GM23338 (cell line): Measurements from ENCODE around the gene MET. TPM values are rescaled to one million over a fixed set of nuclear protein-coding genes. Genes with fewer than 3 reads are reported as not detected.
A peak's percentile ranks its signal among the peaks of the same experiment; 100 is the strongest.

Experiments used
- ATAC-seq: fragments of 200-7000 bp; cut with Tn5 transposase; 3 replicates; pipeline ENCODE4 v1.9.1; 2020
- DNase-seq: peaks from one replicate; pipeline ENCODE4 v3.0.0-alpha.2; 2015; ENCODE audit warnings: low spot score
- H2AFZ ChIP-seq: fragments of 200-600 bp; sonication (generic); 2 replicates; pipeline ENCODE4 v1.8.0; 2016; ENCODE audit warnings: antibody characterized with exemption, mild to moderate bottlenecking, moderate library complexity
- H3F3A ChIP-seq: fragments of 200-600 bp; sonication (generic); replicated peaks from 2 replicates; pipeline ENCODE4 v1.8.0; 2017; ENCODE audit warnings: antibody characterized with exemption, mixed run types, low read depth
- H3K27ac ChIP-seq: fragments of 200-600 bp; sonication (generic); 2 replicates; pipeline ENCODE4 v1.6.1; 2016; ENCODE audit warnings: low read depth
- H3K27me3 ChIP-seq: fragments of 200-600 bp; sonication (generic); 2 replicates; pipeline ENCODE4 v1.8.0; 2016; ENCODE audit warnings: mild to moderate bottlenecking, mixed run types, moderate library complexity; ENCODE audit not compliant: insufficient read depth
- H3K36me3 ChIP-seq: fragments of 200-600 bp; sonication (generic); 2 replicates; pipeline ENCODE4 v1.8.0; 2016; ENCODE audit warnings: mild to moderate bottlenecking; ENCODE audit not compliant: insufficient read depth
- H3K4me1 ChIP-seq: fragments of 200-600 bp; sonication (generic); 2 replicates; pipeline ENCODE4 v1.8.0; 2016; ENCODE audit warnings: mild to moderate bottlenecking, moderate library complexity; ENCODE audit not compliant: insufficient read depth
- H3K4me2 ChIP-seq: fragments of 200-600 bp; sonication (generic); 2 replicates; pipeline ENCODE4 v1.7.1; 2017; ENCODE audit warnings: mixed run types
- H3K4me3 ChIP-seq: fragments of 200-600 bp; sonication (generic); 2 replicates; pipeline ENCODE4 v1.6.1; 2016; ENCODE audit warnings: mixed run types
- H3K79me2 ChIP-seq: fragments of 200-600 bp; sonication (generic); replicated peaks from 2 replicates; pipeline ENCODE4 v1.8.0; 2017; ENCODE audit warnings: mild to moderate bottlenecking; ENCODE audit not compliant: insufficient read depth
- H3K9me2 ChIP-seq: fragments of 200-600 bp; sonication (generic); 2 replicates; pipeline ENCODE4 v1.8.0; 2017; ENCODE audit not compliant: insufficient read depth
- H4K20me1 ChIP-seq: fragments of 200-600 bp; sonication (generic); replicated peaks from 2 replicates; pipeline ENCODE4 v1.8.0; 2017; ENCODE audit warnings: mild to moderate bottlenecking; ENCODE audit not compliant: insufficient read depth
- H3K27ac Mint-ChIP-seq: 2 replicates; pipeline ENCODE4 v1.8.0; 2020; ENCODE audit warnings: inconsistent platforms, mild to moderate bottlenecking, moderate library complexity, mixed read lengths
- H3K27me3 Mint-ChIP-seq: 3 replicates; pipeline ENCODE4 v1.8.0; 2022; ENCODE audit warnings: low read depth, mild to moderate bottlenecking, moderate library complexity, mixed read lengths, inconsistent platforms; ENCODE audit not compliant: insufficient read depth, poor library complexity
- H3K36me3 Mint-ChIP-seq: 3 replicates; pipeline ENCODE4 v1.8.0; 2021; ENCODE audit warnings: low read depth, mild to moderate bottlenecking, inconsistent platforms, moderate library complexity, mixed read lengths
- H3K4me1 Mint-ChIP-seq: 3 replicates; pipeline ENCODE4 v1.8.0; 2020; ENCODE audit warnings: mild to moderate bottlenecking, inconsistent platforms, mixed read lengths
- H3K4me3 Mint-ChIP-seq: 3 replicates; pipeline ENCODE4 v1.8.0; 2021; ENCODE audit warnings: moderate library complexity, mild to moderate bottlenecking, inconsistent platforms, mixed read lengths
- H3K9me3 Mint-ChIP-seq: 3 replicates; pipeline ENCODE4 v1.8.0; 2020; ENCODE audit warnings: moderate library complexity, mild to moderate bottlenecking, inconsistent platforms, mixed read lengths
- CREB1 ChIP-seq: fragments of 250-450 bp; sonication (Bioruptor Pico); IDR thresholded peaks from 2 replicates; pipeline ENCODE4 v1.5.0; 2020; ENCODE audit warnings: low read depth, mild to moderate bottlenecking, moderate library complexity
- CTCF ChIP-seq, 2 experiments: fragments of 200-600 bp in 1 of 2; sonication (generic) in 1 of 2; conservative IDR thresholded peaks; 2 replicates each; pipeline versions ENCODE4 v1.5.1 to v1.6.1; 2016 to 2017; ENCODE audit warnings: antibody characterized with exemption in 2 of 2, low read depth in 2 of 2, mild to moderate bottlenecking in 2 of 2, moderate library complexity in 1 of 2
- ETS1 ChIP-seq: IDR thresholded peaks from 2 replicates; pipeline ENCODE4 v1.6.1; 2016; ENCODE audit warnings: antibody characterized with exemption
- EZH2 ChIP-seq: fragments of 200-600 bp; sonication (generic); IDR thresholded peaks from one replicate; pipeline ENCODE4 v1.8.0; 2017; ENCODE audit warnings: antibody characterized with exemption, mild to moderate bottlenecking, low read depth; ENCODE audit not compliant: unreplicated experiment
- EZH2phosphoT487 ChIP-seq: fragments of 200-600 bp; sonication (generic); IDR thresholded peaks from one replicate; pipeline ENCODE4 v1.8.1; 2018; ENCODE audit warnings: antibody characterized with exemption; ENCODE audit not compliant: unreplicated experiment
- JUNB ChIP-seq: IDR thresholded peaks from one replicate; pipeline ENCODE4 v1.6.1; 2016; ENCODE audit warnings: antibody characterized with exemption; ENCODE audit not compliant: unreplicated experiment
- NANOG ChIP-seq: IDR thresholded peaks from 2 replicates; pipeline ENCODE4 v1.6.1; 2016; ENCODE audit warnings: antibody characterized with exemption, borderline replicate concordance
- POLR2AphosphoS5 ChIP-seq: IDR thresholded peaks from 2 replicates; pipeline ENCODE4 v1.6.1; 2016; ENCODE audit warnings: antibody characterized with exemption, low read depth
- REST ChIP-seq: IDR thresholded peaks from one replicate; pipeline ENCODE4 v1.6.1; 2018; ENCODE audit warnings: antibody characterized with exemption; ENCODE audit not compliant: unreplicated experiment
- STAT1 ChIP-seq: IDR thresholded peaks from one replicate; pipeline ENCODE4 v1.6.1; 2016; ENCODE audit warnings: antibody characterized with exemption; ENCODE audit not compliant: unreplicated experiment
- ZNF114 ChIP-seq: fragments of 250-450 bp; sonication (Bioruptor Pico); IDR thresholded peaks from 2 replicates; pipeline ENCODE4 v1.5.0; 2020; ENCODE audit warnings: mild to moderate bottlenecking, moderate library complexity
- ZNF462 ChIP-seq: fragments of 250-450 bp; sonication (Bioruptor Pico); IDR thresholded peaks from 2 replicates; pipeline ENCODE4 v1.5.0; 2020; ENCODE audit warnings: mild to moderate bottlenecking, moderate library complexity
- polyA plus RNA-seq: library from polyadenylated mRNA; unstranded; fragments of >200 nt; fragmentation: Nextera tagmentation; extraction: Ambion mirVana; gene quantifications from 2 replicates; pipeline ENCODE4 v1.2.1, GENCODE V29; 2016
- total RNA-seq: library from RNA; depleted of rRNA; stranded (reverse); fragments of >200 nt; shearing (Covaris generic); gene quantifications from 2 replicates; pipeline ENCODE4 v1.2.3, GENCODE V29; 2014

The MET gene
- total and polyA plus RNA-seq, 2 experiments from 2014 or later = 4.8 to 23.1 TPM

DNA sequence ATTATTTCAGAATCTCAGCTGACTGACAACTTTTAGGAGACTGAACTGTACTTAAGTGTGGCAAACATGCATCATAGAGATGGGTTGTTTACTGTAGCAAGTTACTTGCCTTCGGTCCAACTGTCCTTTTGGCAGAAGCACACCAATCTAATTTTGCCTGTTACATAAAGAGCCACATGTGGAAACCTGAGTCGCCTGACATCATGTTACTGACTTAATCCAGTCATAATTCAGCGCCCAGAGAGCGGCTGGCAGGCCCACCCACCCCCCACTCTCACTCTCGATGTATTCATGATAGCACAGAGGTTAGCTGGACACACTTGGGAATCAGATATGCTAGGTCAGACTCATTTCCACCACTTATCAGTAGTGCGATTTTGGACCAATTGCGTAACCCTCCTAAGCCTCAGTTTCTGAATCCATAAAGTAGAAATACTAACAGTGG, 133.1 kb downstream of the MET start (continued):
- no peak for TF ChIP-seq REST
- TF ChIP-seq CREB1 (CRISPR knock-in tag) = no peak
- TF ChIP-seq ZNF114 (CRISPR knock-in tag) = no peak
- TF ChIP-seq EZH2 = no peak
- TF ChIP-seq POLR2AphosphoS5 = no peak
- TF ChIP-seq EZH2phosphoT487 = no peak
- no peak for TF ChIP-seq ETS1
- no peak for TF ChIP-seq CTCF (conservative IDR thresholded peaks at IDR 0.05; ENCODE audit: low read depth in 2 of 2)
- TF ChIP-seq NANOG = no peak

DNA sequence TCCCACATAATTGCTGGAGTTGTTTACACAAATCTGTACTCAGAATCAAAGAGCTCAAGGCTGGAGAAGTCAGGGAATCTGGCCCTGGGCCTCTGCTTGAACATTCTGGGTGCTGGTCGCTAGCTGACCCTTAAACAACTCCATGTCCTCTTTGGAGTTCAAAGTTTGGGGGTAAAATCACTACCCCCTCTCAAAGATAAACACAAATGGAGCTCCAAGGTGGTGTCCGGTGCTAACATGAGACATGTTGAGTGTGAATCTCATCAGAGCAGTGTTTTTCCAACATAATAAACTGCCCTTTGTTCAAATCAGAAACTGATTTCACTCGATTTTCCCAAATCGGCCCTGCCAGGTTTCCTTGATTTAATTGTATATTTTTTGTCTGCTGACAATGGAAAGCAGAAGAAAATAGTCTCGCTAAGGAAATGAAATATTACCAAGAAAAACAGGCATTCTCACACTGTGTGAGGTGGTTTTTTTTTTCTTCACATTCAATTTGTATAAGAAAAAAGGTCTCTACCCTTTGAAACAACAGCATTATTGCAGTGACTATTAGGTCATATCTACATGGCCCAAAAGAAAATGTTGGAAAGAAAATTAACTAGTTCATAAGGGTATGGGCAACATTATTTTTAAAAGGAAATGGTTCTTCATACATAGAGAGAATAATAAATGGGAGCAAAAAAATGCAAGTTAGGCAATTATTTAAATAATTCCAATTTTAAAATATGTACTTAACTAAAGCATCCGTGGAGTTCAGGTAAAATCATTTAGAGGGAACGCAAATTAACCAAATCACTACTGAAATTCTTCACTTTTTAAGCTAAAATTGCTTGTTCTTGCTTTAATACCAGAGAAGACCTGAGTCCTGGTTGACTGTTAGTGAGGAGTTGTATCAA, 134.3 kb downstream of the MET start:
- no peak overlapping the region for H3K4me3 ChIP-seq
- H3K27me3 Mint-ChIP-seq = no peaks in the 10 kb centered on the region
- H3K27me3 ChIP-seq = no peaks in the 10 kb centered on the region
- H3K36me3 ChIP-seq = no peaks in the 10 kb centered on the region
- H3K9me2 ChIP-seq = no peaks in the 10 kb centered on the region
- H3K27ac ChIP-seq = no peak overlapping the region
- ATAC-seq (no peak), DNase-seq (no peak)
- H3K9me3 Mint-ChIP-seq = no peaks in the 10 kb centered on the region
- no peaks in the 10 kb centered on the region for H3K79me2 ChIP-seq
- H2AFZ ChIP-seq = peak overlapping the region; percentile 52; the same call in 1 of the 2 replicates
- peaks cover 20% of the 10 kb centered on the region for H3K4me1 ChIP-seq
- H3K36me3 Mint-ChIP-seq = no peaks in the 10 kb centered on the region
- H3K27ac Mint-ChIP-seq = no peak overlapping the region
- H3K4me2 ChIP-seq = no peak overlapping the region
- H3K4me1 Mint-ChIP-seq = peaks cover 40% of the 10 kb centered on the region
- H3F3A ChIP-seq = no peaks in the 10 kb centered on the region
- no peak overlapping the region for H3K4me3 Mint-ChIP-seq
- H4K20me1 ChIP-seq = no peaks in the 10 kb centered on the region
- TF ChIP-seq ZNF114 (CRISPR knock-in tag) = no peak
- TF ChIP-seq EZH2phosphoT487 = no peak
- TF ChIP-seq JUNB = no peak
- TF ChIP-seq EZH2 = no peak
- no peak for TF ChIP-seq STAT1
- TF ChIP-seq ZNF462 = no peak
